Measurements from ENCODE around the gene BOC. TPM values are rescaled to one million over a fixed set of nuclear protein-coding genes. Genes with fewer than 3 reads are reported as not detected.

Gene BOC
- polyA plus RNA-seq, 1 donor, result 26.6 TPM

GRCh38 chr3:113249601-113250000 lies 38.2 kb downstream of the BOC start:
- no peak for DNase-seq

GRCh38 chr3:113250566-113250965 lies 39.2 kb downstream of the BOC start:
- no peak for DNase-seq

- no peak for DNase-seq
Observed at GRCh38 chr3:113251817-113252216, 40.5 kb downstream of the BOC start.

- no peak for DNase-seq
Observed at GRCh38 chr3:113252553-113252952, 41.2 kb downstream of the BOC start.

GRCh38 chr3:113253702-113254101 lies 42.3 kb downstream of the BOC start:
- no peak for DNase-seq

- peak; percentile 70 for DNase-seq
Observed at GRCh38 chr3:113254171-113254947, 43.0 kb downstream of the BOC start.

GRCh38 chr3:113255100-113255853 lies 43.9 kb downstream of the BOC start:
- DNase-seq, result no peak

GRCh38 chr3:113255854-113256615 lies 44.7 kb downstream of the BOC start:
- no peak for DNase-seq

- no peak for DNase-seq
Observed at GRCh38 chr3:113258361-113258760, 47.0 kb downstream of the BOC start.

- DNase-seq, result no peak
Observed at GRCh38 chr3:113259196-113259595, 47.8 kb downstream of the BOC start.

- no peak for DNase-seq
Observed at GRCh38 chr3:113261063-113261625, 49.8 kb downstream of the BOC start.

- no peak for DNase-seq
Observed at GRCh38 chr3:113261626-113262303, 50.4 kb downstream of the BOC start.

- DNase-seq, result no peak
Observed at GRCh38 chr3:113262304-113262665, 50.9 kb downstream of the BOC start.

- DNase-seq, result no peak
Observed at GRCh38 chr3:113263020-113263419, 51.7 kb downstream of the BOC start.

- no peak for DNase-seq
Observed at GRCh38 chr3:113263778-113264177, 52.4 kb downstream of the BOC start.

- no peak for DNase-seq
Observed at GRCh38 chr3:113264283-113265131, 53.1 kb downstream of the BOC start.

GRCh38 chr3:113265231-113265630 lies 53.9 kb downstream of the BOC start:
- peak; percentile 46 for DNase-seq

GRCh38 chr3:113266738-113267137 lies 55.4 kb downstream of the BOC start:
- DNase-seq, result no peak

GRCh38 chr3:113268311-113268710 lies 57.0 kb downstream of the BOC start:
- DNase-seq, result no peak

- no peak for DNase-seq
Observed at GRCh38 chr3:113268942-113269341, 57.6 kb downstream of the BOC start.

GRCh38 chr3:113269661-113270060 lies 58.3 kb downstream of the BOC start:
- no peak for DNase-seq
